CD4-positive, alpha-beta T cell treated with Interleukin-2 at 100 ng/mL for 4 hours (primary cell): ENCODE measurements around the gene DAPK3.
"Not testable (repeated sequence)": the region's sequence is repeated elsewhere in the genome, so short reads cannot be mapped to it uniquely, and the experiment has no call there.

Experiments used
- DNase-seq: peaks from one replicate; pipeline ENCODE4 v3.0.0-alpha.2; 2020; ENCODE audit warnings: low spot score

DAPK3 gene

DNA sequence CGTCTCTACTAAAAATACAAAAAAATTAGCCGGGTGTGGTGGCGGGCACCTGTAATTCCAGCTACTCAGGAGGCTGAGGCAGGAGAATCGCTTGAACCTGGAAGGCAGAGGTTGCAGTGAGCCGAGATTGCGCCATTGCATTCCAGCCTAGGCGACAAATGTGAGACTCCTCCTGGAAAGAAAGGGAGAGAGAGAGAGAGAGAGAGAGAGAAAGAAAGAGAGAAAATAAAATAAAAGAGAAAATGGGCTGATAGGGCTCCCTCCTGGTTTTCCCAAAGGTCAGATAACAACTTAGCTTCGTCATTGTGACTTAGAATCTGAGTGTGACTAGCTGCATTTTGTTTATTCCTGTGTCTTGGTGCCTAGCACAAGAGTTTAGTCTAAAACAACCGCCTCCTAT, 34.5 kb upstream of the DAPK3 start:
- DNase-seq, result not testable (repeated sequence)

DNA sequence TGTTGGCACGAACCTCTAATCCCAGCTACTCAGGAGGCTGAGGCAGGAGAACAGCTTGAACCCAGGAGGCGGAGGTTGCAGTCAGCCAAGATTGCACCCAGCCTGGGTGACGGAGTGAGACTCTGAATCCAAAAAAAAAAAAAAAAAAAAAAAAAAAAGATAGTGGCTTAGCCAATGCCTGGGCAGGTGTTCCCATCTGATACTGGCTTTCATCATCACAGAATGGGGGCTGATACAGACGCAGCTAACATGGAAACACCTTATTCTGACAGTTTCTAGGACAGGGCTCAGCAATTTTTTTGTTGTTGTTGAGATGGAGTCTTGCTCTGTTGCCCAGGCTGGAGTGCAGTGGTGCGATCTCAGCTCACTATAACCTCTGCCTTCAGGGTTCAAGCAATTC, 29.9 kb upstream of the DAPK3 start:
- DNase-seq, result not testable (repeated sequence)

DNA sequence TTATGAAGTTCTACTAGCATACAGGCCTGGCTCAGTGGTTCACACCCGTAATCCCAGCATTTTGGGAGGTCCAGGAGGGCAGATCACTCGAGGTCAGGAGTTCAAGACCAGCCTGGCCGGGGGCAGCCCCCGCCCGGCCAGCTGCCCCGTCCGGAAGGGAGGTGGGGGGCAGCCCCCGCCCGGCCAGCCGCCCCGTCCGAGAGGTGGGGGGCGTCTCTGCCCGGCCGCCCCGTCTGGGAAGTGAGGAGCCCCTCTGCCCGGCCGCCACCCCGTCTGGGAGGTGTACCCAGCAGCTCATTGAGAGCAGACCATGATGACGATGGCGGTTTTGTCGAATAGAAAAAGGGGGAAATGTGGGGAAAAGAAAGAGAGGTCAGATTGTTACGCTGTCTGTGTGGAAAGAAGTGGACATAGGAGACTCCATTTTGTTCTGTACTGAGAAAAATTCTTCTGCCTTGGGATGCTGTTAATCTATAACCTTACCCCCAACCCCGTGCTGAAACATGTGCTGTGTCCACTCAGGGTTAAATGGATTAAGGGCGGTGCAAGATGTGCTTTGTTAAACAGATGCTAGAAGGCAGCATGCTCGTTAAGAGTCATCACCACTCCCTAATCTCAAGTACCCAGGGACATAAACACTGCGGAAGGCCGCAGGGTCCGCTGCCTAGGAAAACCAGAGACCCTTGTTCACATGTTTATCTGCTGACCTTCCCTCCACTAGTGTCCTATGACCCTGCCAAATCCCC, 27.9 kb upstream of the DAPK3 start:
- DNase-seq, result not testable (repeated sequence)

DNA sequence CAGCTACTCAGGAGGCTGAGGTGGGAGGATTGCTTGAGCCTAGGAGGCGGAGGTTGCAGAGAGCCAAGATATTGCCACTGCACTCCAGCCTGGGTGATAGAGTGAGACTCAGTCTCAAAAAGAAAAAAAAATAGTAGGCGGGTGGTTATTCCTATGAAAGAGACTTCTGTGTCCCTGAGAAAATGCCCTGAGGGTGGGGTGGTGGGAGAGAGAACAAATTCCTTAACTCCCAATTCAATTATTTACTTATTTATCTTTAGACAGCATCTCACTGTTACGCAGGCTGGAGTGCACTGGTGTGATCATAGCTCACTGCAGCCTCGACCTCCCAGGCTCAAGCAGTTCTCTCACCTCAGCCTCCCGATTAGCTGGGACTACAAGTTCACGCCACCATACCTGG, 24.7 kb upstream of the DAPK3 start:
- no peak for DNase-seq

DNA sequence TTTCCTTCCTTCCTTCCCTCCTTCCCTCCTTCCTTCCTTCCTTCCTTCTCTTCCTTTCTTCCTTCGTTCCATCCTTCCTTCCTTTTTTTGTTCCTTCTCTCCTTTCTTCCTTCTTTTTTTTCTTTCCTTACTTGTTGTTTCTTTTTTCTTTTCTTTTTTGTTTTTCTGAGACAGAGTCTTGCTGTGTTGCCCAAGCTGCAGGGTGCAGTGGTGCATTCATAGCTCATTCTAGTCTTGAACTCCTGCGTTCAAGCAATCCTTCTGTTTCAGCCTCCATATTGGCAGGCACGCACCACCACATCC, 19.9 kb upstream of the DAPK3 start:
- DNase-seq, result no peak

DNA sequence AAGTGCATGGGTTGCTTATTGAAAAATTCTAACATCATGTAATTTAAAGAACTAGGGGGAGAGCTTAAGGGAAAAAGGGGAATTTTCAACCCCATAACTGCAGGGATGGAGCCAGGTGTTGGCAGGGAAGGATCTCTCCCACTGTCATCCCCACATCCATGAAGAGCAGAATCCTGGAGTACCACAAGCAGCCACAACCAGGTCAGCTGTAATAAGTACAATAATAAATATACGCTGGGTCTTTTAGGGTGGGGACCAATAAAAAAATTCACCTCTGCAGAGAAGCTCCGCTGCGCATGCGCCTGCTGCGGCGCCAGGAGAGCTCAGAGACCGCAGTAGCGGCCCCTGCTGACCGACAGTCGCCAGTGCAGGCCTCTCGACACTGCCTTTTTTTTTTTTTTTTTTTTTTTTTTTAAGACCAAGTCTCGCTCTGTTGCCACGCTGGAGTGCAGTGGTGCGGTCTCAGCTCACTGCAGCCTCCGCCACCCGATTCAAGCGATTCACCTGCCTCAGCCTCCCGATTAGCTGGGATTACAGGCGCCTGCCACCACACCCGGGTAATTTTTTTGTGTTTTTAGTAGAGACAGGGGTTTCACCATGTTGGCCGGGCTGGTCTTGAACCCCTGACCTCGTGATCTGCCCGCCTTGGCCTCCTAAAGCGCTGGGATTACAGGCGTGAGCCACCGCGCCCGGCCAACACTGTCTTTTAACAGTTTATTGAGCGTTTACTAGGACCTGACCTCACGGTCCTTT, 16.9 kb upstream of the DAPK3 start:
- DNase-seq, result peak; percentile 91

DNA sequence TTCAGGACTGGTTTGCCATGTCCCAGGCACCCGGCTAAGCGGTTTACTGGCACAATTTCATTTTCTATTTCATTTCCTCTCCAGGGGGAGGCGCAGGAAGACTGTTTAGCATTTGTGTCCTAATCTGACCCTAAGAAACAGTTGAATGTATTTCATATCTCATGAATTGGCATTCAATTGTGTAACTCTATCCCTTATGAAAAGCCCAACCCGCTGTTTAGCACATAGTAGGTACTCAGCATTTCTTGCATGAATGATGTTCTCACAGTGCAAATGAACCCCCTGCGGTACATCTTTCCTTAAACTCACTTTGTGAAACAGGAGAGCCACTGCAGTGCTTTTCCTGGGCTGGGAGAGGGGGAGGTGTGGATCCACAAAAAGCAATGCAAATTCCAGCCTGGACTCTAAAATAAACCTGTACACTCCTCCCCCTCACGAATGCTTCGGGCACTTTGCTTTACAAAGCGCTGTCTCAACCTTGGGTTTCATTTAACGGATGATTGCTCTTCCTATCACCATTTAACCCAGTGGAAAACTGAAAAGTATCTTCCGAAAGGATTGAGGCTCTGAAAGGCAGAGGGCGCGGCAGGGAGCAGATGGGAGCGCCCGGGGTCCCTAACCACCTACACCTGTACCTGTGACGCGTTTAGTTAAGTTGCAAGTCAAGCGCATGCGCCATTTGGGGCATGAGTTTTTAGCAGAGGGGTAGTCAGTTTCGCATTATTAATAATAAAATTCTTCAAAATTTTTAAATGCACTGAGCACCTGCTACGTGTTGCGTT, 15.6 kb upstream of the DAPK3 start:
- peak; percentile 79 for DNase-seq

DNA sequence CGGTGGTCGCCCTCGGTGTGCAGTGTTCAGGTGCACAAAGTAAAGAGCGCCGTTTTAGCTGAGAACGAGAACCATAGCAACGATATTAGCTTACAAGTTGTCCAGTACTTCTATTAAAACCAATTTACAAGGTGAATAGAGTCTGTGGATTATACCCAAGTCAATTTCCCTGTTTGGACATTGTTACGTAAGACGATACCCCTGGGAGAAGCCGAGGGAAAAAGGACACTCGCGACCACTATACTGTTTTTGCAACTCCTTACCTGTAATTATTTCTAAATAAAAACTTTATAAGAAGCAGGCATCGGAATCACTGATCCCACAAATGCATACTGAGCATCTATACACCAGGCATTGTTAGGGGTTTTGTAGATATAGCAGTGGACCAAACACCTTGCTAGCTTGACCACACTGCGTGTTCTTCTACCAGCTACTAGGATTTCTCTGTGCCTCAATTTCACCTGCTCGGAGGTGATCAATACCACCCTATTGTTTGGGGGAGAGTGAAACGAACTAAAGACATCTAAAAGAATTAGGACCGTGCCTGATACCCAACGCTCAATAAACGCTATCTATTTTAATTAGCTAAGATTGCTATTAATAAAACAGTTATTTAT, 14.9 kb upstream of the DAPK3 start:
- DNase-seq, result no peak

DNA sequence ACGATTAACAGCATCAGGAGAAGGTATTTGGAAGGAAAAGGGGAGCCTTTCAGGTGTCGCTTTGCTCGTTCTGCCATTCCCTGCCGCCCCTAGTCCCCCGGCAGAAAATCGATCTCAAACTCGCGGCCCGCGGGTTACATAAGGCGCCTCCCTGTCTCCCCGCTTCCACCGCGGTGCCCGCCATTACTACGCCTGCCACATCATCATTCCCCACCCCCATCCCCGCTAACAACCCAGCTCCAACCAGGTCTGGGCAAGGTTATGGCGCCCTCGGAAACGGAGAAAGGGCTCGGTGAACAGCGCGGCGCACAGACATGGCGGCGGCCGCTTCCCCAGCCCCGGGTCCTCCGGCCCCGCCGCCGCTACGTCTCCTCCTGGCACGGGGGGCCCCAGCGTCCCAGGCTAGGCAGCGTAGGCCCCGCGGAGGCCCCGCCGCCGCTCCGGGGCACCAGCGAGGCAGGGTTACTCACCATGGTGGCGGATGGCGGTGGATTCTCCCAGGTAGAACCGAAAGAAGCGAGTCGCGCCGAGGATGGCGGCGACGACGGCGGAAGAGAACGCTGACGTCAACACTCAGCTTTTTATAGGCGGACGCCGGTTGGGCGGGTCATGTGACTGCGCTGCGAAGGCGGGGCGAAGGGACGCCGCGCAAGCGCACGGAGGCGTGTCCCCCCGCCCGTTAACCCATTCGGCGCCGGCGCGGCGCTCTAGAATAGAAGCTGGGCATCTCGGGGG, 14.2 kb upstream of the DAPK3 start, which contains the start of gene EEF2:
TSS of gene EEF2 (minus strand) at position 556 of the 735 bp plus-strand sequence. CDS start at position 473, 83 bp downstream.
- DNase-seq, result peak; percentile 94

DNA sequence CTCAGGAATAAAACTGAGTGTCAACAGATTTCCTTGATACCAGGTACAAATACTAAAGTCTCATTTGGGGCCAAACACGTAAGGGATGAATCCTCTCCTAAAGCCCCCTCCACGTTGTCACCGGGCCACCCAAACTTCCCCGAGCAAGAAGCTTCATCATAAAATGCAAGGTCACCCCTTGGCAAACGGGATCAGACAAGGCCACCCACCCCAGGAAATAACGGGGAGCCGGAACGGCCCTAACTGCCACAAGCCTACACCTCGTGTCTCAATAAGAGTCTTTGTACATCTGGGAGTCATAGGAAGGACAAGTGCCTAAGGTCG, 13.6 kb upstream of the DAPK3 start:
- no peak for DNase-seq

DNA sequence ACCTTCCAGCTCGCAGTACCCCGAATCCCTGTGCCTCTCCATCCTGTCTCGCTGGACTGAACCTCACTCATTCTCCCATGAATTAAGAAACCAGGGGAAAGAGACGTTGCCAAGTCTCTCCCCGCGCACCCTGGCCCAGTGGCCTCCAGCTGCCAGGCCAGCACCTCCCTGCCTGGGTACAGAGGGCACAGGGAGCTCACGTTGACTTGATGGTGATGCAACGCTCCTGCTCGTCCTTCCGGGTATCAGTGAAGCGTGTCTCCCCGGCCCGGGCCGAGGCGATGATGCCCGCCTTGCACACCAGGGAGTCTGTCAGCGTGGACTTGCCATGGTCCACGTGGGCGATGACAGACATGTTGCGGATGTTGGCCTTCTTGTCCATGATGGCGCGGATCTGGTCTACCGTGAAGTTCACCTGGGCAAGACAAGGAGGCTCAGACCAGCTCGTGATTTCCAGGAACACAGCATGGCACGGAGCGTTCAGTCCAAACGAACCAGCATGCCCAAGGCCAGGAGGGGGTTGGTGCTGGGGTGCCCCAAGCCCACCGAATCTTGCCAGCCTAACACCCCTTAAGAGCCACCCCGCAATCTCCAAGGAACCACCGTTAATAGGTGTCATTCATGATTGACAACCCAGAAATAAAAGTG, 13.2 kb upstream of the DAPK3 start:
- peak; percentile 14 for DNase-seq

DNA sequence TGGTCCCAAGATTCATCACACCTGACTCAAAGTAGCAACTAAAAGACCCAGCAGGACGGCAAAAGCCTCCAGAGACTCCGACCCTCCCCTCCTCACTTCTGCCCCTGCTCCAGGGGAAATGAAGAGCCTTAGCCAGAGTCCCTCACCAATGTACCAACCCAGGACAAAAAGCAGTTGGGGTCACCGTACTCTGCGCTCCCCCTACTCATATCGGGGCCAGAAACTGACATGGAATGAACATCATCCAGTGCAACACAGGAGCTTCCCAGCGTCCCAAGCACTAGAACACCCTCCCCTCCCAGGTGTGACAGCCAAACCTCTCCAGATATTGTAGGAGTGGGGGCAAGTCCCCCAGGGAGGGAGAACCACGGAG, 12.6 kb upstream of the DAPK3 start:
- DNase-seq, result no peak

DNA sequence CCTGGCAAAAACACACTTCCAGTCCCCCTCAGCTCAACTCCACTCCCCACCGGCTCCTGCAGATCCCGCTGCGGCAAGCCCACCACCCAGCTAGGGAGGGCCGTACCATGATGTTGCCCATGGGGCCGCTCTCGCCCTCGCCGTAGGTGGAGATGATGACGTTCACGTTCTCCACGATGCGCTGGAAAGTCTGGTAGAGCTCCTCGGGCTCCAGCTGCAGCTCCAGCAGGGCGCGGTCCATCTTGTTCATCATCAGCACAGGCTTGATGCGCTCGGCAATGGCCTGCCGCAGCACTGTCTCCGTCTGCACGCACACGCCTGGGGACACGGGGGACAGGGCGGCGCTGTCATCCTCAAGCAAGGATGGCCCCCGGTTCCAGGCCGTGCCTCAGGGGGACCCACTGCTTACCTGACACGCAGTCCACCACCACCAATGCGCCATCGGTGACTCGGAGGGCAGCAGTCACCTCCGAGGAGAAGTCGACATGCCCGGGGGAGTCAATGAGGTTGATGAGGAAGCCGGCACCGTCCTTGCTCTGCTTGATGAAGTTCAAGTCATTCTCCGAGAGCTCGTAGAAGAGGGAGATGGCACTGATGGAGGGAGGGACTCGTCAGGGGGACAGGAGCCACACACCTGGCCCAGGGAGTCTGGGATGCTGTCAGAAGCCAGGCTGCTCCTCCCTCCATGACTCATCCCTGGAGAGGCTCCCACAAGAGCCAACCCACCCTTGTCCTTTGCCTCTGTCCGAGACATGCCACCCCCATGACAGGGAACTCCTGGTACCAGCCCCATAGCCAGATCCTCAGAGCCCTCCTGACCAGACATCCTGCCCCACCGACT, 12.0 kb upstream of the DAPK3 start:
- no peak for DNase-seq

DNA sequence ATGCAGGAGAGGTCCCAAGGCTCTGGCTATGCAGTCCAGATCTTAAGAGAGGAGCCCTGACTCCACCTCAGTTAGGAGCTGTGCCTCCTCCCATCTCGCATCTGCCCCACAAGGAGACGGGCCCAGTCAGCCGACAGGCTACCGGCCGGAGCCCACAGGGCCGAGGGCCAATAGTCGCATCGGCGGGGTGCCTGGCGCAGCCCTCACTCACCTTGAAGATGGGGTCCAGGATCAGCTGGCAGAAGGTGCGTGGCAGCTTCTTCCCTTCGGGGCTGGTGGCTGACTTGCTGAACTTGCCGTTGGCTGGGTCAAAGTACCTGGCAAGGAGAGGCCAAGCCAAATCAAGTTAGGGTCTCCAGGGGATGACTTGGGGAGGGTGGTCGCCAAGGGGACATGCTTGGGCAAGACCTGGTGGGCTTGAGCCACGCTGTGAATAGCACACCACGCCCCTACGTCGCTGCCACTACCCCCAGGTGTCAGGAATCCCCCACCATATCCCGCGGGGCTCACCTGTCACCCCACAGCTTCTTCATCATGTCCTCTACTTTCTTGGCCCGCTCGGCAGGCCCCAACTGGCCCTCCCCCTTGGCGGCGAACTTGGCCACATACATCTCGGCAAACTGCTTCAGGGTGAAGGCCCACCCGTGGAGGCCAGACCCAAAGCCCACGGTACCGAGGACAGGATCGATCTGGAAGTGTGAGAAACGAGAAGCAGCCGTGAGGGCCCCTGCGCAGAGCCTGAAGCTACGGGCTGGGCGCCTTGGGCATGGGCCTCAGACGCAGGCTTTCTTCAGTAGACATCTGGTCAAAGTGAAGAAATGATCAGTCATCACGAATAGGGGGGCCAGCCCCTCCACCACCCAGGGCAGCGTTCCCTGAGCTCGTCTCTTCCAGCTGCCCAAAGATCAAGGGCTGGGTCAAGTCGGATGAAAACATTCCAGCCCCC, 11.1 kb upstream of the DAPK3 start:
- DNase-seq, result no peak

DNA sequence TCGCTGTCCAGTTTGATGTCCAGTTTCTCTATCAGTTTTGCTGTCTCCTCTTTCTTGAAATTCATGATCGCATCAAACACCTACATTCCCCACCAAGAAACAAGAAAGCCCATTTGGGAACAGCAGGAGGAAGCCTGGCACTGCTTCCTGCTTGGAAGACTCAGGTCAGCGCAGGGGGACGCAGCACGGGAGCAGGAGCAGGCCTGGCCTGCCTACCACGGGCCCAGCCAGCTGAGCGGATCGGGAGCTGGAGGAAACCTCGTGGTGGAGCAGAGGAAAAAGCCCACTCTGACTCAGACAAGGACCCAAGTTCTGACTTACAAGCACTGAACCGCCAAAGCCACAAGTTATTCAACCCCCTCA, 10.5 kb upstream of the DAPK3 start:
- no peak for DNase-seq

DNA sequence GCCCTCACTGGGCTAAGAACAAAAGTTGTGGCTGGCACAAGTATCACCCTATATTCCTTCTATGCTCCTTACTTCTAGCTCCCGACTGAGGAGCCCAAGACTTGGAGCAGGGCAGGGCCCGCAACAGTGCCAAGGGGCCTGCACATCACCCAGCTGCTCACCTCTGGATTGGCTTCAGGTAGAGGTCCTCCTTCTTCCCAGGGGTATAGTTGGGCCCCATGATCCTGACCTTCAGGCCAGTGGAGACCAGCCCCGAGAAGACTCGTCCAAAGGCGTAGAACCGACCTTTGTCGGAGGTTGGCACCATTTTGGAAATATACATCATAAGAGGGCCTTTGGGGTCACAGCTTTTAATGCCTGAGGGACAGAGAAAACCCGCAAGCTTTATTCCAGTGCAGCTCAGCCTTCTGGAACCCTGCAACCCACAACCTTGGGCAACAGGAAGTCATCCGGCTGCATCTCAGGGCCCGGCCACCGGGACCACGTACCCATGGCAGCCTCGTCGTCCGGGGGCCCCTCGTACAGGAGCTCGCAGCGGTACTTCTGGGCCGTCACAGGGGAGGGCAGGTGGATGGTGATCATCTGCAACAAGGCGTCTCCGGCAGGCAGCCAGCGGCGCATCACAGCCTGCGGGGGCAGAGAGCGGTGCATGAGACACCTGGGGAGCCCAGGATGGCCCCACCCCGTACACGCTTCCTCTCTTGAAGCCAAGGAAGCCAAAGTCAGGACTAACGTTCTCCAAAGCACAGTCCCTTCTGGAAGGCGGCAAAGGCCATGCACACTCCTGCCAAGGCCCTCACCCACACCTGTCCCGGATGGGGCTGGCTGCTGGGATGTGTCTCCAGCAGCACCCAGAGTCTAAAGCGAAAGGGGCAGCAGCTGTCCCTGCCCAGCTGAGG, 9.7 kb upstream of the DAPK3 start:
- no peak for DNase-seq

DNA sequence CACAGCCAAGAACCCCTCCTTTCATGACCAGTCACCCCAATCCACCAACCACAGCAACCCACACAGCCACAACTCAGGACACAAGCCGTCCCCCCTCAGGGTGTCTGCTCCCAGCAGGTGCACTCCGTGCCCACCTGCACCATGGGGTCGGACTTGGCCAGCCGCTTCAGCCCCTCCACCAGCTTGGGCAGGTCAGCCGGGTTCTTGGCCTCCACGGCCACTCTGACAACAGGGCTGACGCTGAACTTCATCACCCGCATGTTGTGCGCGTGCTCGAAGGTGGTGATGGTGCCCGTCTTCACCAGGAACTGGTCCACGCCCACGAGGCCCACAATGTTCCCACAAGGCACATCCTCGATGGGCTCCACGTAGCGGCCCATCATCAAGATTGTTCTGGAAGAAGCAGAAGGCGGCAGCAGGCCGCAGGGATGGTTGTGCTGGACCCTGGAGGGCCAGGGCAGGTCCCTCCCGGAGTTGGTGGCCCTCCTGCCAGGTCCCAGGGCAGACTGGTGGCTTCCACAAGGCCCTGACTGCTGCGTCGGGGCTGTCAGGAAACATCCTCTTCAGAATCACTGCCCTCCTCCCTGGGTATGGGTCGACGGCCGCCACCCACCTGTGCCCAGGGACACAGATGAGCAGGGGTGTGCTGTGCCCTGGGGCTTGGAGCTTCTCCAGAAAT, 8.9 kb upstream of the DAPK3 start:
- no peak for DNase-seq

DNA sequence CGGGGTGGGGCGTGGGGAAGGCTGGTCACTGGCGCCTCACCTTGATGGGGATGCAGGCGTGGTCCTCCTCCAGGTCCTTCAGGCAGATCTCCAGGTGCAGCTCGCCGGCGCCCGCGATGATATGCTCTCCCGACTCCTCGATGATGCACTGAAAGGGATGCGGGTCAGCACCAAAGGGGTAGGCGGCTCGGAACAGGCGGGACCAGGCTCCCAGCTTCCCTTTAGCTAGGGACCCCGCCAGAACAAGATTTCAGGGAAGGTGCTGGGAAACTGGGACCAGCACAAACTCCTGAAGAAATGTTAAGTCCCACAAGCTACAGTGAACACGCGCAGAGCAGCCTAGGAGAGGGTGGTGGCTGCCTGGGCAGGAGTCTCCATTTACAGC, 8.4 kb upstream of the DAPK3 start:
- DNase-seq, result no peak
